Neural cell (in vitro differentiated cells): ENCODE results near the gene GGN. TPM values are rescaled to one million over a fixed set of nuclear protein-coding genes. Genes with fewer than 3 reads are reported as not detected.

Experiments used
- H2AFZ ChIP-seq: fragments of 200-600, 300-800 bp; sonication (generic), shearing (Covaris generic); 2 replicates; pipeline ENCODE4 v1.6.0; 2014; ENCODE audit warnings: low read depth, mild to moderate bottlenecking, antibody characterized with exemption, low read length, moderate library complexity
- H3F3A ChIP-seq: fragments of 200-600 bp; shearing (Covaris generic); 2 replicates; pipeline ENCODE4 v1.6.1; 2016; ENCODE audit warnings: mild to moderate bottlenecking, moderate library complexity, mixed read lengths, antibody characterized with exemption, low read length; ENCODE audit not compliant: insufficient read depth, poor library complexity, severe bottlenecking
- H3K27ac ChIP-seq: fragments of 200-600, 300-800 bp; sonication (generic), shearing (Covaris generic); 2 replicates; pipeline ENCODE4 v1.5.1; 2014; ENCODE audit warnings: mild to moderate bottlenecking, low read length, moderate library complexity
- H3K27me3 ChIP-seq: fragments of 300-800, 200-600 bp; sonication (generic), shearing (Covaris generic); 2 replicates; pipeline ENCODE4 v1.6.0; 2014; ENCODE audit warnings: mild to moderate bottlenecking, low read depth, low read length, moderate library complexity; ENCODE audit not compliant: insufficient read depth
- H3K36me3 ChIP-seq: fragments of 300-800, 200-600 bp; sonication (generic), shearing (Covaris generic); 2 replicates; pipeline ENCODE4 v1.5.1; 2014; ENCODE audit warnings: mild to moderate bottlenecking, antibody characterized with exemption, low read length, moderate library complexity; ENCODE audit not compliant: insufficient read depth
- H3K4me2 ChIP-seq: fragments of 300-800, 200-600 bp; sonication (generic), shearing (Covaris generic); 2 replicates; pipeline ENCODE4 v1.6.0; 2014; ENCODE audit warnings: mild to moderate bottlenecking, low read length
- H3K4me3 ChIP-seq: fragments of 300-800, 200-600 bp; sonication (generic), shearing (Covaris generic); 2 replicates; pipeline ENCODE4 v1.5.1; 2014; ENCODE audit warnings: mild to moderate bottlenecking, low read length, moderate library complexity
- H3K79me2 ChIP-seq: fragments of 200-600 bp; shearing (Covaris generic); replicated peaks from 2 replicates; pipeline ENCODE4 v1.6.0; 2014; ENCODE audit warnings: mild to moderate bottlenecking, low read length, moderate library complexity; ENCODE audit not compliant: insufficient read depth
- H3K9ac ChIP-seq: fragments of 300-800, 200-600 bp; sonication (generic), shearing (Covaris generic); 2 replicates; pipeline ENCODE4 v1.6.1; 2016; ENCODE audit warnings: mild to moderate bottlenecking, low read length, mixed read lengths
- H3K9me2 ChIP-seq: fragments of 200-600 bp; shearing (Covaris generic); 2 replicates; pipeline ENCODE4 v1.6.1; 2016; ENCODE audit warnings: mild to moderate bottlenecking, low read length, mixed read lengths; ENCODE audit not compliant: insufficient read depth
- H3K9me3 ChIP-seq: fragments of 200-600, 300-800 bp; sonication (generic), shearing (Covaris generic); 2 replicates; pipeline ENCODE4 v1.6.1; 2016; ENCODE audit warnings: mild to moderate bottlenecking, mixed run types, low read length, moderate library complexity, mixed read lengths
- H4K20me1 ChIP-seq: fragments of 200-600 bp; shearing (Covaris generic); 2 replicates; pipeline ENCODE4 v1.6.1; 2016; ENCODE audit warnings: mild to moderate bottlenecking, mixed run types; ENCODE audit not compliant: insufficient read depth
- EZH2 ChIP-seq: fragments of 200-600, 300-800 bp; shearing (Covaris generic), sonication (generic); IDR thresholded peaks from 2 replicates; pipeline ENCODE4 v1.6.1; 2014; ENCODE audit warnings: antibody characterized with exemption, low read length, borderline replicate concordance, mild to moderate bottlenecking; ENCODE audit not compliant: insufficient read depth, poor library complexity, severe bottlenecking
- MXI1 ChIP-seq: fragments of 450-650 bp; conservative IDR thresholded peaks from 2 replicates; pipeline ENCODE4 v1.6.1; 2014; ENCODE audit warnings: antibody characterized with exemption, mild to moderate bottlenecking; ENCODE audit not compliant: poor library complexity, severe bottlenecking
- RAD21 ChIP-seq: fragments of 450-650 bp; conservative IDR thresholded peaks from 2 replicates; pipeline ENCODE4 v1.6.1; 2014; ENCODE audit warnings: antibody characterized with exemption, mild to moderate bottlenecking, moderate library complexity
- REST ChIP-seq: IDR thresholded peaks from 2 replicates; pipeline ENCODE4 v1.6.1; 2012; ENCODE audit warnings: borderline replicate concordance
- polyA plus RNA-seq: library from polyadenylated mRNA; depleted of rRNA; stranded (reverse); fragments of >200 nt; gene quantifications from 2 replicates; pipeline ENCODE4 v1.2.3, GENCODE V29; 2014
- TF ChIP-seq, protein P1 (sequence below): fragments of 450-650 bp; IDR thresholded peaks from 2 replicates; pipeline ENCODE4 v1.5.1; 2014; ENCODE audit warnings: antibody characterized with exemption, mild to moderate bottlenecking, moderate library complexity; ENCODE audit not compliant: poor library complexity, severe bottlenecking

Gene GGN
- polyA plus RNA-seq, 1 donor from 2014 or later, result 0.21 TPM

GRCh38 chr19:38422438-38422837 lies 34.6 kb upstream of the GGN start:
- H3K27ac ChIP-seq, result no peak overlapping the region
- no peaks in the 10 kb centered on the region for H3K9me3 ChIP-seq
- no peaks in the 10 kb centered on the region for H4K20me1 ChIP-seq
- no peak overlapping the region for H3K9ac ChIP-seq
- H3K79me2 ChIP-seq, result no peaks in the 10 kb centered on the region
- TF ChIP-seq REST, result no peak
- no peaks in the 10 kb centered on the region for H3K27me3 ChIP-seq
- no peaks in the 10 kb centered on the region for H3F3A ChIP-seq
- H3K4me2 ChIP-seq, result no peak overlapping the region
- H2AFZ ChIP-seq, result no peak overlapping the region
- H3K9me2 ChIP-seq, result no peaks in the 10 kb centered on the region
- H3K4me3 ChIP-seq, result no peak overlapping the region
- no peaks in the 10 kb centered on the region for H3K36me3 ChIP-seq

- Histone ChIP-seq H2AFZ (no peak overlapping the region), H3K9me3 (no peaks in the 10 kb centered on the region), H3K36me3 (no peaks in the 10 kb centered on the region), H3K9ac (no peak overlapping the region), H3K4me2 (no peak overlapping the region), H3K27ac (no peak overlapping the region), H3F3A (no peaks in the 10 kb centered on the region), H3K27me3 (no peaks in the 10 kb centered on the region), H3K4me3 (no peak overlapping the region), H4K20me1 (no peaks in the 10 kb centered on the region), H3K79me2 (no peaks in the 10 kb centered on the region), H3K9me2 (no peaks in the 10 kb centered on the region)
- TF ChIP-seq EZH2 (no peak), RAD21 (no peak), MXI1 (no peak), REST (no peak)
- TF ChIP-seq, protein P1, sequence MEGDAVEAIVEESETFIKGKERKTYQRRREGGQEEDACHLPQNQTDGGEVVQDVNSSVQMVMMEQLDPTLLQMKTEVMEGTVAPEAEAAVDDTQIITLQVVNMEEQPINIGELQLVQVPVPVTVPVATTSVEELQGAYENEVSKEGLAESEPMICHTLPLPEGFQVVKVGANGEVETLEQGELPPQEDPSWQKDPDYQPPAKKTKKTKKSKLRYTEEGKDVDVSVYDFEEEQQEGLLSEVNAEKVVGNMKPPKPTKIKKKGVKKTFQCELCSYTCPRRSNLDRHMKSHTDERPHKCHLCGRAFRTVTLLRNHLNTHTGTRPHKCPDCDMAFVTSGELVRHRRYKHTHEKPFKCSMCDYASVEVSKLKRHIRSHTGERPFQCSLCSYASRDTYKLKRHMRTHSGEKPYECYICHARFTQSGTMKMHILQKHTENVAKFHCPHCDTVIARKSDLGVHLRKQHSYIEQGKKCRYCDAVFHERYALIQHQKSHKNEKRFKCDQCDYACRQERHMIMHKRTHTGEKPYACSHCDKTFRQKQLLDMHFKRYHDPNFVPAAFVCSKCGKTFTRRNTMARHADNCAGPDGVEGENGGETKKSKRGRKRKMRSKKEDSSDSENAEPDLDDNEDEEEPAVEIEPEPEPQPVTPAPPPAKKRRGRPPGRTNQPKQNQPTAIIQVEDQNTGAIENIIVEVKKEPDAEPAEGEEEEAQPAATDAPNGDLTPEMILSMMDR, result no peak
Measured at GRCh38 chr19:38421856-38422255, 34.0 kb upstream of the GGN start.
